B cell (primary cell): ENCODE results near the gene NELL1. TPM values are rescaled to one million over a fixed set of nuclear protein-coding genes. Genes with fewer than 3 reads are reported as not detected.

Source experiments
- ATAC-seq: fragments of 200-7000 bp; cut with Tn5 transposase; one replicate; pipeline ENCODE4 v1.10.0; 2021; ENCODE audit warnings: low read depth, mild to moderate bottlenecking, moderate number of reproducible peaks, moderate library complexity
- CTCF ChIA-PET: fragments of 350-600 bp; sonication (Branson Sonifier 250); formaldehyde crosslinking; loops from one replicate; lab custom pipeline; 2021; ENCODE audit warnings: antibody characterized with exemption, inconsistent platforms; lab: Charles Lee
- POLR2A ChIA-PET: fragments of 350-600 bp; sonication (Branson Sonifier 250); formaldehyde crosslinking; loops from one replicate; lab custom pipeline; 2021; ENCODE audit warnings: antibody characterized with exemption; lab: Charles Lee
- DNase-seq: peaks from one replicate; pipeline ENCODE4 v3.0.0; 2013
- H2AFZ ChIP-seq: 2 replicates; pipeline ENCODE4 v1.6.1; 2012; ENCODE audit warnings: mild to moderate bottlenecking, low read depth, low read length; ENCODE audit not compliant: insufficient read depth, poor library complexity, severe bottlenecking
- H3K27ac ChIP-seq, 2 donors: 1 replicate in 1 of 2; 2 replicates in 1 of 2; pipeline ENCODE4 v1.5.1; 2012 to 2013; ENCODE audit warnings: low read length in 2 of 2, mild to moderate bottlenecking in 2 of 2, moderate library complexity in 1 of 2
- H3K27me3 ChIP-seq, 4 experiments: fragments of 200-600 bp in 1 of 4; sonication (generic) in 1 of 4; replicated peaks in 1 of 4; 1 replicate in 2 of 4; 2 replicates in 2 of 4; pipeline versions ENCODE4 v1.6.1 to v1.7.0; 2013 to 2016; ENCODE audit warnings: low read length in 3 of 4, mild to moderate bottlenecking in 2 of 4, mixed read lengths in 1 of 4, moderate library complexity in 1 of 4; ENCODE audit not compliant: insufficient read depth in 4 of 4, control insufficient read depth in 3 of 4; ENCODE audit errors: control extremely low read depth in 1 of 4
- H3K36me3 ChIP-seq, 2 experiments: replicated peaks in 1 of 2; 1 replicate in 1 of 2; 2 replicates in 1 of 2; pipeline versions ENCODE4 v1.6.1 to v1.7.1; 2013; ENCODE audit warnings: low read length in 1 of 2; ENCODE audit not compliant: insufficient read depth in 2 of 2, control insufficient read depth in 1 of 2; ENCODE audit errors: control extremely low read depth in 1 of 2, extremely low read depth in 1 of 2
- H3K4me1 ChIP-seq, 2 donors: fragments of 200-600 bp in 1 of 2; sonication (generic) in 1 of 2; 1 replicate in 1 of 2; 2 replicates in 1 of 2; pipeline versions ENCODE4 v1.5.1 to v1.6.1; 2013 to 2017; ENCODE audit warnings: low read length in 2 of 2; ENCODE audit not compliant: control insufficient read depth in 2 of 2, insufficient read depth in 2 of 2
- H3K4me2 ChIP-seq: replicated peaks from 2 replicates; pipeline ENCODE3; 2012; ENCODE audit warnings: mild to moderate bottlenecking, low read depth, low read length; ENCODE audit not compliant: poor library complexity, severe bottlenecking
- H3K4me3 ChIP-seq, 5 experiments: fragments of 200-600 bp in 1 of 5; sonication (generic) in 1 of 5; 1 replicate in 3 of 5; 2 replicates in 2 of 5; pipeline versions ENCODE4 v1.5.1 to v1.7.0; 2011 to 2016; ENCODE audit warnings: low read length in 4 of 5, mild to moderate bottlenecking in 4 of 5, low read depth in 2 of 5, control low read depth in 1 of 5, moderate library complexity in 1 of 5; ENCODE audit not compliant: insufficient read depth in 1 of 5; ENCODE audit errors: control extremely low read depth in 1 of 5, extremely low read depth in 1 of 5
- H3K79me2 ChIP-seq: fragments of 200-600 bp; sonication (generic); one replicate; pipeline ENCODE4 v1.6.0; 2016; ENCODE audit warnings: low read length; ENCODE audit not compliant: control insufficient read depth, insufficient read depth
- H3K9ac ChIP-seq: fragments of 200-600 bp; sonication (generic); 2 replicates; pipeline ENCODE4 v1.6.1; 2017; ENCODE audit warnings: mild to moderate bottlenecking, low read length, moderate library complexity
- H3K9me3 ChIP-seq, 3 donors: one replicate each; pipeline versions ENCODE4 v1.6.1 to v1.7.1; 2013; ENCODE audit warnings: low read length in 2 of 3; ENCODE audit not compliant: control insufficient read depth in 2 of 3, insufficient read depth in 1 of 3; ENCODE audit errors: control extremely low read depth in 1 of 3
- H4K20me1 ChIP-seq: 2 replicates; pipeline ENCODE4 v1.6.0; 2012; ENCODE audit warnings: mild to moderate bottlenecking, low read length; ENCODE audit not compliant: insufficient read depth, control insufficient read depth, poor library complexity, severe bottlenecking
- H3K27ac Mint-ChIP-seq: one replicate; pipeline ENCODE4 v1.8.0; 2021; ENCODE audit warnings: mixed read lengths
- H3K27me3 Mint-ChIP-seq: one replicate; pipeline ENCODE4 v1.8.0; 2021; ENCODE audit warnings: mixed read lengths
- H3K4me1 Mint-ChIP-seq: one replicate; pipeline ENCODE4 v1.8.0; 2021; ENCODE audit warnings: mixed read lengths
- H3K4me3 Mint-ChIP-seq: one replicate; pipeline ENCODE4 v1.8.0; 2021; ENCODE audit warnings: mixed read lengths
- H3K9me3 Mint-ChIP-seq: one replicate; pipeline ENCODE4 v1.8.0; 2022; ENCODE audit warnings: mixed read lengths; ENCODE audit not compliant: insufficient read depth
- CTCF ChIP-seq: fragments of 200-600 bp; IDR thresholded peaks from one replicate; pipeline ENCODE4 v1.8.0; 2022; ENCODE audit warnings: antibody characterized with exemption, mild to moderate bottlenecking
- EZH2 ChIP-seq: IDR thresholded peaks from 2 replicates; pipeline ENCODE4 v1.6.1; 2012; ENCODE audit warnings: borderline replicate concordance, low read depth, mild to moderate bottlenecking, moderate library complexity, low read length; ENCODE audit not compliant: insufficient read depth, poor library complexity, severe bottlenecking
- WGBS: methylation state at CpG from one replicate; pipeline ENCODE4 v1.1.5; 2013; ENCODE audit warnings: missing lambda C conversion rate; ENCODE audit not compliant: insufficient coverage; 5-methylcytosine and 5-hydroxymethylcytosine counted together
- intact Hi-C: fragments of 100-400 bp; cut with micrococcal nuclease; formaldehyde crosslinking; loops from one replicate; pipeline ENCODE4 v1.10.0; 2022
- polyA plus RNA-seq: library from polyadenylated mRNA; depleted of rRNA; stranded (reverse); fragments of >200 nt; gene quantifications from 2 replicates; pipeline ENCODE4 v1.2.3, GENCODE V29; 2012
- total RNA-seq, 2 donors: library from RNA; stranded (reverse); fragments of 120-200 nt in 1 of 2; gene quantifications; 1 replicate in 1 of 2; 2 replicates in 1 of 2; pipeline versions ENCODE4 v1.2.3 to v1.2.4, GENCODE V29; 2013 to 2022

NELL1 gene
- total and polyA plus RNA-seq, 2 donors (not counting 1 experiment from before 2014, with no cell fraction given) = not detected

DNA sequence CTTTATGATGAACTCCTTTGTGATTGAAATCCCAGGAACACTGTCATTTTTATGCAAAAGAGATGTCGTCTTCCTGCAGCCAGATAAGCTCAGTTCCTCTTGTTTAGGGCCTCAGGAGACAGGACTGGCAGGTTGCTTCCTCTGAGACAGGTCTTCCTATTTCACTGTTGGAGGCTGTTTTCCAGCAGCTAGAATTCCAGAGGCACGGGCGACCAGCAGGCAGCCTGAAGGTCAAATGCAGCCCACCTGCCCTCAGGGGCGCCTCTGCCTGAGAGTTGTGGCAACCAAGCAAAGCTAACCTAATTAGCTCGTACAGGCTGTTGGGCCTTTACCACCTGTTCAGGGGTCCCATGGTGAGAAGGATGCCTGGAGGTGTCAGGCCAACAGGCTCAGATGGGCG lies 47.7 kb upstream of the NELL1 start:
- no peak overlapping the region for H3K9ac ChIP-seq
- no peak overlapping the region for H3K27ac Mint-ChIP-seq
- no peak overlapping the region for H3K4me3 ChIP-seq
- no peak overlapping the region for H3K4me3 Mint-ChIP-seq
- H3K9me3 ChIP-seq = peaks cover 0 to 4% (median 0%) of the 10 kb centered on the region in 3 donors
- H3K4me2 ChIP-seq = no peak overlapping the region
- WGBS = 65% methylated on average over 6 of the region's 6 CpGs
- ATAC-seq = no peak
- no peaks in the 10 kb centered on the region for H3K4me1 Mint-ChIP-seq
- intact Hi-C loops = no loop called here
- no peaks in the 10 kb centered on the region for H3K4me1 ChIP-seq
- H3K79me2 ChIP-seq = no peaks in the 10 kb centered on the region
- TF ChIP-seq EZH2 (no peak), CTCF (no peak)
- H3K27me3 ChIP-seq = peaks cover 0 to 6% (median 3%) of the 10 kb centered on the region in 4 experiments
- no peaks in the 10 kb centered on the region for H4K20me1 ChIP-seq
- no peaks in the 10 kb centered on the region for H3K9me3 Mint-ChIP-seq
- CTCF ChIA-PET = no interaction called here
- POLR2A ChIA-PET = no interaction called here
- H3K27ac ChIP-seq = no peak overlapping the region
- DNase-seq = no peak
- peaks cover 24% of the 10 kb centered on the region for H3K27me3 Mint-ChIP-seq
- no peaks in the 10 kb centered on the region for H3K36me3 ChIP-seq
- no peak overlapping the region for H2AFZ ChIP-seq

DNA sequence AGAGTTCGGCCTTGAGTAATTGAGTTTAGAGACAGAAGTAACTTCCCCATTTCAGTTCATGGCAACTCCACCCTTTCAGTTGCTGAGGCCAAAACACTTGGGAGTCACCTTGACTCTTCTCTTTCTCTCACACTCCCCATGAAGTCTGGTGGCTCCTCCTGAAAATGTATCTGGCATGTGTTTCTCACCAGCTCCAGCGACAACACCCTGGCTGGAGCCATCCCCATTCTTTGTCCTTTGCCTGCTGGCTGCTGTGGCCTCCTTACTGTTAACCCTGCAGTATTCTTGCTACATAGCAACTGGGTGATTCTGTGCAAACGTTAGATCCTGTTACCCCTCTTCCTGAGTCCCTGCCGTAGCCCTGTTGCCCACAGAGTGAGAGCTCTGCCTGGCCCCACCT lies 46.1 kb upstream of the NELL1 start:
- H3K9ac ChIP-seq = no peak overlapping the region
- no peak overlapping the region for H3K4me3 ChIP-seq
- no peak for DNase-seq
- H2AFZ ChIP-seq = no peak overlapping the region
- H3K9me3 ChIP-seq = peaks cover 0 to 4% (median 0%) of the 10 kb centered on the region in 3 donors
- no peaks in the 10 kb centered on the region for H4K20me1 ChIP-seq
- no peaks in the 10 kb centered on the region for H3K4me1 ChIP-seq
- no peak overlapping the region for H3K27ac Mint-ChIP-seq
- no peaks in the 10 kb centered on the region for H3K79me2 ChIP-seq
- intact Hi-C loops = no loop called here
- H3K4me1 Mint-ChIP-seq = no peaks in the 10 kb centered on the region
- WGBS = 40% methylated on average over 3 of the region's 4 CpGs
- no peaks in the 10 kb centered on the region for H3K9me3 Mint-ChIP-seq
- ChIA-PET POLR2A (no interaction called here), CTCF (no interaction called here)
- no peaks in the 10 kb centered on the region for H3K36me3 ChIP-seq
- no peak for ATAC-seq
- H3K4me3 Mint-ChIP-seq = no peak overlapping the region
- H3K27ac ChIP-seq = no peak overlapping the region
- peaks cover 0 to 6% (median 0%) of the 10 kb centered on the region in 4 experiments for H3K27me3 ChIP-seq
- peaks cover 21% of the 10 kb centered on the region for H3K27me3 Mint-ChIP-seq
- TF ChIP-seq EZH2 (no peak), CTCF (no peak)
- H3K4me2 ChIP-seq = no peak overlapping the region
